ENCODE results near the gene TRIM31.

The TRIM31 gene

DNA sequence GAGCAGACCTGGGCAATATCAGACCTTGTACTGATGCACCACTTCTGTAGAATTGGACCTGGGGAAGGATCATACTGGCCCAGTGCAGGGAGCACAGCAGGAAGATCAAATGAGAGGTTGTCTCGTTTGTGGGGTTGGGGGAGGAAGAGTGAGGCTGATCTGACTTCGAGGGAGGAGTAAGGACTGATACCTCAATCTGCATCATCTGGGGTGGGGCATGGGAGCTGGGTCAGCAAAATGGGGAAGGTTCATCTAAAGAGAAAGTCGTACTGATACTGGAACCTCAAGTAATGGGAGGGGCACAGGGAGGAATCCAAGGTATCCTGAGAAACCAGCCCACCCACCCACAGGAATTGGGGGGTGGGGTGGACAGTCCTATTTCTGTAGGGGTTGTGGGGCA, 41.0 kb downstream of the TRIM31 start:
- H3K9me3 Mint-ChIP-seq, result no peaks in the 10 kb centered on the region
- peaks cover 32% of the 10 kb centered on the region for H3K4me1 Mint-ChIP-seq
- peak overlapping the region; percentile 19 to 48 (median 31) for H3K4me3 Mint-ChIP-seq
- H3K27ac Mint-ChIP-seq, result no peak overlapping the region
- peaks cover 89% of the 10 kb centered on the region for H3K27me3 Mint-ChIP-seq (ENCODE audit: low read depth)
- peaks cover 44% of the 10 kb centered on the region for H3K36me3 Mint-ChIP-seq (ENCODE audit: low read depth)
- TF ChIP-seq, protein P1, sequence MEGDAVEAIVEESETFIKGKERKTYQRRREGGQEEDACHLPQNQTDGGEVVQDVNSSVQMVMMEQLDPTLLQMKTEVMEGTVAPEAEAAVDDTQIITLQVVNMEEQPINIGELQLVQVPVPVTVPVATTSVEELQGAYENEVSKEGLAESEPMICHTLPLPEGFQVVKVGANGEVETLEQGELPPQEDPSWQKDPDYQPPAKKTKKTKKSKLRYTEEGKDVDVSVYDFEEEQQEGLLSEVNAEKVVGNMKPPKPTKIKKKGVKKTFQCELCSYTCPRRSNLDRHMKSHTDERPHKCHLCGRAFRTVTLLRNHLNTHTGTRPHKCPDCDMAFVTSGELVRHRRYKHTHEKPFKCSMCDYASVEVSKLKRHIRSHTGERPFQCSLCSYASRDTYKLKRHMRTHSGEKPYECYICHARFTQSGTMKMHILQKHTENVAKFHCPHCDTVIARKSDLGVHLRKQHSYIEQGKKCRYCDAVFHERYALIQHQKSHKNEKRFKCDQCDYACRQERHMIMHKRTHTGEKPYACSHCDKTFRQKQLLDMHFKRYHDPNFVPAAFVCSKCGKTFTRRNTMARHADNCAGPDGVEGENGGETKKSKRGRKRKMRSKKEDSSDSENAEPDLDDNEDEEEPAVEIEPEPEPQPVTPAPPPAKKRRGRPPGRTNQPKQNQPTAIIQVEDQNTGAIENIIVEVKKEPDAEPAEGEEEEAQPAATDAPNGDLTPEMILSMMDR (IDR thresholded peaks at IDR 0.05; ENCODE audit: unreplicated experiment in 3 of 3), result no peak

DNA sequence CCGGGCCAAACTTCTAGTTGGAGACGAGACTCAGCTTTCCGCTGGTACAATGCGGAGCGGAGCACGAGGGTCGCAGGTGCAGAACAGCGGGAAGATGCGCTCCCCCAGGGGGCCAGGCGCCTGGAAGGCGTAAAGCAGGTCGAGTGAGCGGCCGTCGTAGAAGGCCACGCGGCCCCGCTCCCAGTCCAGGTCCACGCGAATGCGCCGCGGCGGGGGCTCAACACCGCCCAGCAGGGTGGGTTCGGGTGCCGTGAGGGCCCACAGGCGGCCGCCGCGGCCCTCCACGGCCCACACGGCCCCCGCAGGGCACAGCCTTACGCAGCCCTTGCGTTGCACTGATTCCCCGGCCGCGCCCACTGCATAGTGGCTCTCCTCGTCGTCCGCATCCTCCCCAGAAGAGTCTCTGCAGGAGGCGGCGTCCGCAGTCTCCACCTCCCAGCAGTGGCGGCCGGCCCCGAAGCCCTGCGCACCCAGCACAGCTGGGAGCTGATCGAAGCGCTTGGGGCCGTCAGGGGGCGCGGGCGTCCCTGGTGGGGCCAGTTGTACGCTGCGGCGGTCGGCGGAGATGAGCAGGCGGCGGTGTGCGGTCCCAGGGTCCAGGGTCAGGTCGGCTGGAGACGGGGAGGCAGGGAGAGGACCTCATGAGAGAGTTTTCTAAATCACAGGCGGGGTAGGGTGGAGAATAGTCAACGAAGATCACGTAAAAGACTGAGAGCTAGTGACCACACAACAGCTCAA, 41.6 kb downstream of the TRIM31 start:
- H3K27me3 Mint-ChIP-seq (ENCODE audit: low read depth), result peaks cover 83% of the 10 kb centered on the region
- no peak overlapping the region for H3K27ac Mint-ChIP-seq
- H3K36me3 Mint-ChIP-seq (ENCODE audit: low read depth), result peaks cover 44% of the 10 kb centered on the region
- TF ChIP-seq, protein P1 (IDR thresholded peaks at IDR 0.05; ENCODE audit: unreplicated experiment in 3 of 3), result no peak
- H3K4me3 Mint-ChIP-seq, result peak overlapping the region; percentile 48 to 64 (median 62)
- H3K9me3 Mint-ChIP-seq, result no peaks in the 10 kb centered on the region
- H3K4me1 Mint-ChIP-seq, result peaks cover 38% of the 10 kb centered on the region

DNA sequence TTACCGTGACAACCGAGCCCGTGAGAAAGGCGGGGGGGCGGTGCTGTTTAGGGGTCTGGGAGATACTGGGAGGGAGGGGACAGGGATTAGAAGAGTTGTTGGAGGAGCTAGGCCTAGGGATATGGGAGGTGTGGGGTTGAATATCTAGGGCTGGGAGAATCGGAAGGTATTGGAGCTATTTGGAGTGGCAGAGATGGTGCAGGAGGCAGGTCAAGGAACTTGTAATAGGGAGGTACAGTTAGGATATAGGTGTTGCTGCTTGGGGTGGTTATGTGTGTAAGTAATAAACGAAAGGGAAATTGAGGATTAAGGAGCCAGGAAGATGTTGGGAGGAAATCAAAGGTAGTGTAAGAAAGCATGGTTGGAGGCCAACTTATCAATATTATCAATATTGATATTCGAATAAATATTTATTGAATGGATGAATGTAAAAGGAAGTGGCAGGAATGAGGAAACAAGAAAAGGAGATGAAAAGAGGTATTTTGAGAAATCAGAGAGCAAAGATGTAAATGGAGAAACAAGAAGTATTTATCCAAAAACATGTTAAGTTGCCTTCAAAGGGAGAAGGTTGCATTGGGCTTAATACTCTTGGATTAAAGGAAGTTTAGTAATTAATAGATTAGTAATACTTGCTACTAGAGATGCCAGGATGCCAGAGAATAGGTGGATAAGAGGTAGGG, 45.3 kb downstream of the TRIM31 start:
- peaks cover 48% of the 10 kb centered on the region for H3K27me3 Mint-ChIP-seq (ENCODE audit: low read depth)
- H3K9me3 Mint-ChIP-seq, result no peaks in the 10 kb centered on the region
- peaks cover 47% of the 10 kb centered on the region for H3K36me3 Mint-ChIP-seq (ENCODE audit: low read depth)
- peak overlapping the region; percentile 88 to 97 (median 90) for H3K27ac Mint-ChIP-seq
- TF ChIP-seq, protein P1 (IDR thresholded peaks at IDR 0.05; ENCODE audit: unreplicated experiment in 3 of 3), result no peak
- H3K4me1 Mint-ChIP-seq, result peaks cover 48% of the 10 kb centered on the region
- peak overlapping the region; percentile 89 to 94 (median 90) for H3K4me3 Mint-ChIP-seq

DNA sequence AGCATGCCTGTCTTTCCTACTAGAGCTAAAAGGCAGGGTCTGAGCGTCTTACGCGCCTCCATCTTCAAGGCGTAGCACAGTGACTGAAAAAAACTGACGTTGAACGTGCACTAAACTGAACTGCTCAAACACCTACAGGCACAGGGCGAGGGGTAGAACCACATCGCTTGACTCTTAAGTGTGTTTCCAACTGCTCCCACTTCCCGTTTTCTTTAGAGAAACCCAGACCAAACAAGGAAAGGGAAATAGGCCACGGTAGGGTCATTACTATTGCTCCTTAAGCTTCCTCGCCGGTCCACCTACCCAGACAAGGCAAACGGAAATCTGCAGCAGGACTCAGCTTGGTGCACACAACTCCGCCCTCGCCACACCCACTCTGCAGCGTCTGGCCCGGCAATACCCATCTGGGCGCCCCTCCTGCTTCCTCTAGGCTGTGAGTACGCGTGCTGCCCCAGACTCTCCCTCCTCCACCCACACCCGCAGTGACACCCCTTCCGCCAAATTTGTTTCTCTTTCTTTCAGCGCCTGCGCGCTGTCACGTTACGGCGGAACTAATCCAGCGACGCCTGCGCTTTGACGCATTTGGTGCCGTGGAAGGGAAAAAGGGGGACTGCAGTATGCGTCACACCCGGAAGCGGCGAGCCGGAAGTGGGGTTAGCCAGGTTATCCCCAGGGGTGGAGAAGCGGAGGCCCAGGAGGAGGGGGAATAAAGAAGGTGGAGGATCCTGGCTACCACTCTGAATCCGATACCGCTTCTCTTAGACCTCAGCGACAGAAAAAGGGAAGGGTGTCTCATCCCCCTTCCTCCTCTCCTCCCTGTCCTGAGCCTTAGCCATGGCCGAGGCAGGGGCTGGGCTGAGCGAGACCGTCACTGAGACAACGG, 46.1 kb downstream of the TRIM31 start, which contains the start of gene PPP1R11:
PPP1R11 (plus strand) TSS at position 622 of the 883 bp plus-strand sequence; CDS start at position 835, 213 bp downstream.
- no peaks in the 10 kb centered on the region for H3K9me3 Mint-ChIP-seq
- peak within 1 kb of the TSS; percentile 88 to 97 (median 90) for H3K27ac Mint-ChIP-seq
- H3K4me1 Mint-ChIP-seq, result peaks cover 46% of the 10 kb centered on the region
- TF ChIP-seq, protein P1 (IDR thresholded peaks at IDR 0.05; ENCODE audit: unreplicated experiment in 3 of 3), result no peak
- H3K36me3 Mint-ChIP-seq (ENCODE audit: low read depth), result peaks cover 43% of the 10 kb centered on the region
- H3K27me3 Mint-ChIP-seq (ENCODE audit: low read depth), result peaks cover 40% of the 10 kb centered on the region
- H3K4me3 Mint-ChIP-seq, result peak within 1 kb of the TSS; percentile 89 to 94 (median 90)

DNA sequence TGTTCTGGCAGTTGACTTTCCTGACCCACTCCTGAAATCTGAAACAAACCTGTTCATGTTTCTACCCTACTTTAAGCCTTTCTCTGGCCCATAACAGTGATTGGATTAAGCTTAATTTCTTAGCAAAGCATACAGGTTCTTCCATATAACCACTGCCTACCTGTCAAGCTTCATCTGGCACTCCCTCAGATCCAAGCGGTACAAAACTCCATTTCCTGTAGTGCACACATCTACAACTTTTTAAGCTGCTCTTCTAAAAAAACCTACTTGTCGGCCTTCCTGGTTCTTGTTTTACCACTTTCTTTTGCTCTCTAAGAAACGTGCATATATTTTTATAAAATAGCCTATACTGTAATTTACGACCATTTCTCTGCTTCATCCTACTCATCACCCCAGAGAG, 46.8 kb downstream of the TRIM31 start:
- TF ChIP-seq, protein P1 (IDR thresholded peaks at IDR 0.05; ENCODE audit: unreplicated experiment in 3 of 3), result no peak
- H3K36me3 Mint-ChIP-seq (ENCODE audit: low read depth), result peaks cover 43% of the 10 kb centered on the region
- H3K4me3 Mint-ChIP-seq, result peak overlapping the region; percentile 89 to 94 (median 90)
- H3K4me1 Mint-ChIP-seq, result peaks cover 48% of the 10 kb centered on the region
- H3K27ac Mint-ChIP-seq, result peak overlapping the region; percentile 88 to 97 (median 90)
- peaks cover 33% of the 10 kb centered on the region for H3K27me3 Mint-ChIP-seq (ENCODE audit: low read depth)
- H3K9me3 Mint-ChIP-seq, result no peaks in the 10 kb centered on the region

Data from nephron (organoid).